ENCODE data around the gene ZNF804B. TPM values are rescaled to one million over a fixed set of nuclear protein-coding genes. Genes with fewer than 3 reads are reported as not detected.

ZNF804B gene
- total RNA-seq, 1 experiment from 2014 or later: not detected

DNA sequence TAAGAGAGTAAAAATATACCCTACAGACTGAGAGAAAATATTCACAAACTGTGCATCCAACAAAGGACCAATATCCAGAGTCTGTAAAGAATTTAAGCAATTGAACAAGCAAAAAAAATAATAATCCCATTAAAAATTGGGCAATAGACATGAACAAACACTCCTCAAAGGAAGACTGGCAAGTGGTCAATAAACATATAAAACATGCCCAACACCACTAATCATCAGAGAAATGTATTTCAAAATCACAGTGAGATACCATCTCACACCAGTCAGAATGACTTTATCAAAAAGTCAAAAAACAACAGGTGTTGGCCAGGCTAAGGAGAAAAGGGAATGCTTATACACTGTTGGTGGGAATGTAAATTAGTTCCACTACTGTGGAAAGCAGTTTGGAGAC is 21.9 kb upstream of the ZNF804B start:
- H2AK5ac ChIP-seq (ENCODE audit: insufficient read length, low read length): no peak overlapping the region
- H3K23ac ChIP-seq (ENCODE audit: insufficient read length, low read depth, low read length): no peak overlapping the region
- no peak overlapping the region for H2BK5ac ChIP-seq (ENCODE audit: insufficient read length, low read length)
- no peak overlapping the region for H3K56ac ChIP-seq (ENCODE audit: insufficient read length, low read depth, low read length)
- no peaks in the 10 kb centered on the region for H3K23me2 ChIP-seq (ENCODE audit: insufficient read length, low read depth, low read length, poor library complexity, severe bottlenecking)
- no peaks in the 10 kb centered on the region for H3K36me3 Mint-ChIP-seq (ENCODE audit: insufficient read depth in 1 of 3, low read depth in 3 of 3)
- H3K4me3 Mint-ChIP-seq: no peak overlapping the region
- no peaks in the 10 kb centered on the region for H3K79me2 ChIP-seq (ENCODE audit: insufficient read depth, low read length)
- TF ChIP-seq, protein P1, sequence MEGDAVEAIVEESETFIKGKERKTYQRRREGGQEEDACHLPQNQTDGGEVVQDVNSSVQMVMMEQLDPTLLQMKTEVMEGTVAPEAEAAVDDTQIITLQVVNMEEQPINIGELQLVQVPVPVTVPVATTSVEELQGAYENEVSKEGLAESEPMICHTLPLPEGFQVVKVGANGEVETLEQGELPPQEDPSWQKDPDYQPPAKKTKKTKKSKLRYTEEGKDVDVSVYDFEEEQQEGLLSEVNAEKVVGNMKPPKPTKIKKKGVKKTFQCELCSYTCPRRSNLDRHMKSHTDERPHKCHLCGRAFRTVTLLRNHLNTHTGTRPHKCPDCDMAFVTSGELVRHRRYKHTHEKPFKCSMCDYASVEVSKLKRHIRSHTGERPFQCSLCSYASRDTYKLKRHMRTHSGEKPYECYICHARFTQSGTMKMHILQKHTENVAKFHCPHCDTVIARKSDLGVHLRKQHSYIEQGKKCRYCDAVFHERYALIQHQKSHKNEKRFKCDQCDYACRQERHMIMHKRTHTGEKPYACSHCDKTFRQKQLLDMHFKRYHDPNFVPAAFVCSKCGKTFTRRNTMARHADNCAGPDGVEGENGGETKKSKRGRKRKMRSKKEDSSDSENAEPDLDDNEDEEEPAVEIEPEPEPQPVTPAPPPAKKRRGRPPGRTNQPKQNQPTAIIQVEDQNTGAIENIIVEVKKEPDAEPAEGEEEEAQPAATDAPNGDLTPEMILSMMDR (conservative IDR thresholded peaks at IDR 0.05): no peak
- peaks cover 1% of the 10 kb centered on the region; the same call in 1 of the 2 replicates for H3K27me3 Mint-ChIP-seq (ENCODE audit: low read depth)
- no peak overlapping the region for H2BK20ac ChIP-seq (ENCODE audit: low read depth, low read length, poor library complexity, severe bottlenecking)
- no peak overlapping the region for H2AFZ ChIP-seq (ENCODE audit: low read length)
- no peak overlapping the region for H2BK120ac ChIP-seq (ENCODE audit: low read depth, low read length, poor library complexity, severe bottlenecking)
- no peak overlapping the region for H4K8ac ChIP-seq (replicated peaks; ENCODE audit: insufficient read length, low read depth, low read length)
- no peak overlapping the region for H2BK15ac ChIP-seq (ENCODE audit: low read depth, low read length)
- no peak overlapping the region for H3T11ph ChIP-seq (ENCODE audit: low read length)
- H4K91ac ChIP-seq (ENCODE audit: insufficient read length, low read depth, low read length): no peak overlapping the region
- H3K18ac ChIP-seq (ENCODE audit: insufficient read length, low read depth, low read length): no peak overlapping the region
- no peaks in the 10 kb centered on the region for H3K27me3 ChIP-seq (ENCODE audit: insufficient read depth, low read length)
- no peak overlapping the region for H3K9ac ChIP-seq (ENCODE audit: extremely low read depth, insufficient read length, low read length)
- H4K5ac ChIP-seq (ENCODE audit: insufficient read length, low read depth, low read length): no peak overlapping the region
- no peaks in the 10 kb centered on the region for H4K20me1 ChIP-seq (ENCODE audit: control insufficient read depth, insufficient read depth, insufficient read length)
- H3K27ac Mint-ChIP-seq: no peak overlapping the region
- H3K79me1 ChIP-seq (ENCODE audit: insufficient read depth, low read depth, low read length, poor library complexity, severe bottlenecking): no peaks in the 10 kb centered on the region
- H3K9me3 ChIP-seq (ENCODE audit: control insufficient read depth, low read depth, low read length): no peaks in the 10 kb centered on the region
- no peaks in the 10 kb centered on the region for H3K9me3 Mint-ChIP-seq
- no peaks in the 10 kb centered on the region for H3K4me1 Mint-ChIP-seq
- no peak overlapping the region for H3K14ac ChIP-seq (ENCODE audit: insufficient read depth, low read length)
- no peak overlapping the region for H3K27ac ChIP-seq (ENCODE audit: insufficient read length, low read depth, low read length)
- DNase-seq: no peak
- no peak overlapping the region for H2BK12ac ChIP-seq (ENCODE audit: insufficient read length, low read depth, low read length)
- no peak overlapping the region for H3K4ac ChIP-seq (ENCODE audit: low read depth, low read length)
- H3K4me2 ChIP-seq (ENCODE audit: insufficient read depth, insufficient read length, low read length): no peak overlapping the region
- no peaks in the 10 kb centered on the region for H3K4me1 ChIP-seq (ENCODE audit: insufficient read depth, low read length)

Measured in H9 (cell line).